Tibial artery (tissue), 4 donors: ENCODE measurements around the gene LITAF.
"Not testable (repeated sequence)": the region's sequence is repeated elsewhere in the genome, so short reads cannot be mapped to it uniquely, and the experiment has no call there.

ENCODE experiments used
- DNase-seq, 2 donors: peaks; one replicate each; pipeline ENCODE4 v3.0.0-alpha.2; 2019
- H3K27ac ChIP-seq, 2 donors: fragments of 200-600 bp; sonication (generic) in 1 of 2; 1 replicate in 1 of 2; 2 replicates in 1 of 2; pipeline ENCODE4 v1.5.1; 2018 to 2019; ENCODE audit warnings: mild to moderate bottlenecking in 1 of 2
- H3K27me3 ChIP-seq, 2 donors: fragments of 200-600 bp; sonication (generic) in 1 of 2; one replicate each; pipeline versions ENCODE4 v1.5.1 to v1.6.0; 2016 to 2019
- H3K36me3 ChIP-seq, 3 donors: fragments of 200-600 bp; sonication (generic) in 2 of 3; one replicate each; pipeline ENCODE4 v1.5.1; 2016 to 2019; ENCODE audit warnings: mild to moderate bottlenecking in 2 of 3
- H3K4me1 ChIP-seq, 4 donors: fragments of 200-600 bp; sonication (generic) in 2 of 4; 1 replicate in 3 of 4; 2 replicates in 1 of 4; pipeline ENCODE4 v1.5.1; 2016 to 2019
- H3K4me3 ChIP-seq, 2 donors: fragments of 200-600 bp; sonication (generic) in 1 of 2; 1 replicate in 1 of 2; 2 replicates in 1 of 2; pipeline ENCODE4 v1.5.1; 2018 to 2019; ENCODE audit warnings: mild to moderate bottlenecking in 2 of 2
- H3K9me3 ChIP-seq, 3 donors: fragments of 200-600 bp; sonication (generic) in 1 of 3; one replicate each; pipeline ENCODE4 v1.5.1; 2016 to 2019
- CTCF ChIP-seq, 2 experiments: fragments of 200-600 bp in 1 of 2; fragments of 450-650 bp in 1 of 2; IDR thresholded peaks; one replicate each; pipeline ENCODE4 v1.5.1; 2017 to 2019; ENCODE audit warnings: antibody characterized with exemption in 2 of 2, mild to moderate bottlenecking in 1 of 2, moderate library complexity in 1 of 2
- intact Hi-C: fragments of 100-400 bp; cut with DNase I; formaldehyde crosslinking; loops from one replicate; pipeline ENCODE4 v1.15.0; 2023; ENCODE audit warnings: low total_unique reads

Gene LITAF

GRCh38 chr16:11507350-11507749 lies 79.4 kb downstream of the LITAF start:
- H3K27ac ChIP-seq = no peak overlapping the region
- no peaks in the 10 kb centered on the region for H3K27me3 ChIP-seq
- intact Hi-C loops = no loop called here
- H3K36me3 ChIP-seq = no peaks in the 10 kb centered on the region
- no peak overlapping the region for H3K4me3 ChIP-seq
- no peaks in the 10 kb centered on the region for H3K9me3 ChIP-seq
- peaks cover 0 to 10% (median 0%) of the 10 kb centered on the region in 4 donors for H3K4me1 ChIP-seq
- TF ChIP-seq CTCF (IDR thresholded peaks at IDR 0.05) = no peak
- no peak for DNase-seq

- Histone ChIP-seq H3K36me3 (no peaks in the 10 kb centered on the region), H3K4me1 (peaks cover 0 to 10% (median 0%) of the 10 kb centered on the region in 4 donors), H3K27ac (no peak overlapping the region), H3K27me3 (no peaks in the 10 kb centered on the region), H3K9me3 (no peaks in the 10 kb centered on the region), H3K4me3 (no peak overlapping the region)
- intact Hi-C loops = no loop called here
- TF ChIP-seq CTCF (IDR thresholded peaks at IDR 0.05) = no peak
- DNase-seq = no peak
Observed at GRCh38 chr16:11506741-11507305, 79.9 kb downstream of the LITAF start.

- H3K27me3 ChIP-seq, DNase-seq, H3K27ac ChIP-seq, H3K36me3 ChIP-seq, intact Hi-C loops, H3K9me3 ChIP-seq, H3K4me3 ChIP-seq: not testable (repeated sequence)
- peaks cover 0 to 14% (median 6%) of the 10 kb centered on the region in 4 donors for H3K4me1 ChIP-seq
Observed at GRCh38 chr16:11504261-11504660, 82.5 kb downstream of the LITAF start.

- TF ChIP-seq CTCF (IDR thresholded peaks at IDR 0.05) = no peak
- peaks cover 0 to 15% (median 10%) of the 10 kb centered on the region in 4 donors for H3K4me1 ChIP-seq
- no peak overlapping the region for H3K4me3 ChIP-seq
- no peak overlapping the region for H3K27ac ChIP-seq
- no peak for DNase-seq
- H3K36me3 ChIP-seq = no peaks in the 10 kb centered on the region
- no peaks in the 10 kb centered on the region for H3K27me3 ChIP-seq
- intact Hi-C loops = no loop called here
- no peaks in the 10 kb centered on the region for H3K9me3 ChIP-seq
Observed at GRCh38 chr16:11503566-11503965, 83.2 kb downstream of the LITAF start.

GRCh38 chr16:11502239-11502638 lies 84.5 kb downstream of the LITAF start:
- no peak for DNase-seq
- no peak for TF ChIP-seq CTCF (IDR thresholded peaks at IDR 0.05)
- no peak overlapping the region for H3K4me3 ChIP-seq

GRCh38 chr16:11501632-11502031 lies 85.1 kb downstream of the LITAF start:
- Histone ChIP-seq H3K4me1 (peaks cover 6 to 29% (median 25%) of the 10 kb centered on the region in 4 donors), H3K4me3 (no peak overlapping the region), H3K9me3 (no peaks in the 10 kb centered on the region), H3K27ac (no peak overlapping the region), H3K27me3 (no peaks in the 10 kb centered on the region), H3K36me3 (no peaks in the 10 kb centered on the region)
- DNase-seq = no peak
- intact Hi-C loops = no loop called here
- no peak for TF ChIP-seq CTCF (IDR thresholded peaks at IDR 0.05)

More at GRCh38 chr16:11502239-11502638, 84.5 kb downstream of the LITAF start:
- no peaks in the 10 kb centered on the region for H3K36me3 ChIP-seq
- intact Hi-C loops = no loop called here
- no peak overlapping the region for H3K27ac ChIP-seq
- no peaks in the 10 kb centered on the region for H3K9me3 ChIP-seq
- H3K4me1 ChIP-seq = peaks cover 2 to 23% (median 19%) of the 10 kb centered on the region in 4 donors
- no peaks in the 10 kb centered on the region for H3K27me3 ChIP-seq
